Adrenal gland (tissue), 12 donors: Measurements from ENCODE around the gene KIAA1549. TPM values are rescaled to one million over a fixed set of nuclear protein-coding genes. Genes with fewer than 3 reads are reported as not detected.
"Not testable (repeated sequence)": the region's sequence is repeated elsewhere in the genome, so short reads cannot be mapped to it uniquely, and the experiment has no call there.

ENCODE experiments used
- DNase-seq, 7 donors: peaks; one replicate each; pipeline ENCODE4 v3.0.0-alpha.2; 2019 to 2020
- H3K27ac ChIP-seq, 5 donors: fragments of 200-600 bp; sonication (generic) in 4 of 5; 1 replicate in 3 of 5; 2 replicates in 2 of 5; pipeline versions ENCODE4 v1.5.1 to v1.8.0; 2016 to 2020; ENCODE audit warnings: mild to moderate bottlenecking in 1 of 5
- H3K27me3 ChIP-seq: fragments of 200-600 bp; 2 replicates; pipeline ENCODE4 v1.8.0; 2021
- H3K36me3 ChIP-seq, 2 donors: fragments of 200-600 bp; replicated peaks in 1 of 2; 1 replicate in 1 of 2; 2 replicates in 1 of 2; pipeline versions ENCODE4 v1.5.1 to v1.8.0; 2018 to 2022
- H3K4me1 ChIP-seq, 2 donors: fragments of 200-600 bp; replicated peaks in 1 of 2; 1 replicate in 1 of 2; 2 replicates in 1 of 2; pipeline versions ENCODE4 v1.5.1 to v1.8.0; 2018 to 2021
- H3K4me3 ChIP-seq, 4 donors: fragments of 200-600 bp; sonication (generic) in 3 of 4; one replicate each; pipeline ENCODE4 v1.5.1; 2016 to 2018
- H3K9me3 ChIP-seq, 3 donors: fragments of 200-600 bp; sonication (generic) in 1 of 3; replicated peaks in 1 of 3; 1 replicate in 2 of 3; 2 replicates in 1 of 3; pipeline versions ENCODE4 v1.5.1 to v1.8.0; 2016 to 2021
- CTCF ChIP-seq, 6 experiments: fragments of 450-650 bp in 4 of 6; fragments of 200-600 bp in 2 of 6; sonication (generic) in 1 of 6; IDR thresholded peaks; 1 replicate in 5 of 6; 2 replicates in 1 of 6; pipeline versions ENCODE4 v1.5.1 to v1.8.0; 2016 to 2021; ENCODE audit warnings: antibody characterized with exemption in 6 of 6, mild to moderate bottlenecking in 2 of 6, moderate library complexity in 1 of 6
- POLR2A ChIP-seq, 2 donors: fragments of 450-650 bp; IDR thresholded peaks; one replicate each; pipeline ENCODE4 v1.6.1; 2017; ENCODE audit warnings: antibody characterized with exemption in 2 of 2, mild to moderate bottlenecking in 2 of 2, moderate library complexity in 1 of 2
- WGBS, 4 donors: extraction: QIAGEN DNeasy Blood & Tissue Kit in 2 of 4; methylation state at CpG; one replicate each; pipeline versions ENCODE4 v1.1.5 to v1.1.7; 2013 to 2017; 5-methylcytosine and 5-hydroxymethylcytosine counted together
- intact Hi-C, 2 donors: fragments of 100-400 bp; cut with DNase I; formaldehyde crosslinking; loops; one replicate each; pipeline versions ENCODE4 v1.14.1 to v1.15.0; 2022 to 2023
- polyA plus RNA-seq, 3 donors: library from polyadenylated mRNA; stranded (reverse); fragments of 200-250 nt in 2 of 3; fragments of 350-450 nt in 1 of 3; fragmentation: Illumina TruSeq in 1 of 3; extraction: RNeasy Lipid Tissue Mini Kit (QIAGEN cat#74804) in 1 of 3; gene quantifications; one replicate each; pipeline ENCODE4 v1.2.3, GENCODE V29; 2013 to 2014
- total RNA-seq, 9 donors: library from RNA; depleted of rRNA in 4 of 9; stranded (reverse); fragments of >200 nt in 4 of 9; fragments of 120-200 nt in 1 of 9; fragmentation: NEBNext Ultra II Directional in 1 of 9; extraction: Animal tissue kit (Norgen Biotek cat#: 25700) in 1 of 9; gene quantifications; one replicate each; pipeline versions ENCODE4 v1.1.0 to v1.2.4, GENCODE V29; 2013 to 2023
- donor health status: healthy with polysubstance abuse.
- donor health status: Bipolar disorder and iron deficiency.
- donor health status: DM: yes; HTN: yes; CAD: no.
- donor health status: DM: no; HTN: no; CAD: no.
- donor health status: DM: no; HTN: no; CAD: no.
- donor health status: DM: yes; HTN: yes; CAD: no.

The KIAA1549 gene
- total and polyA plus RNA-seq, 12 donors = 1.3 to 7.6 (median 3.7) TPM

- Histone ChIP-seq H3K27me3 (no peaks in the 10 kb centered on the region), H3K9me3 (no peaks in the 10 kb centered on the region), H3K4me3 (no peak overlapping the region), H3K36me3 (no peaks in the 10 kb centered on the region), H3K27ac (no peak overlapping the region), H3K4me1 (no peaks in the 10 kb centered on the region)
- 84 to 91% (median 89%) methylated on average over 11 of the region's 11 CpGs for WGBS, 4 donors
- no peak for DNase-seq
- intact Hi-C loops = no loop called here
- TF ChIP-seq CTCF (IDR thresholded peaks at IDR 0.05) (no peak), POLR2A (IDR thresholded peaks at IDR 0.05) (no peak)
These were observed 38.1 kb downstream of the KIAA1549 start for GRCh38 chr7:138943061-138943460.

GRCh38 chr7:138941545-138941944, 39.6 kb downstream of the KIAA1549 start:
- no peaks in the 10 kb centered on the region for H3K4me1 ChIP-seq
- H3K4me3 ChIP-seq = no peak overlapping the region
- no peaks in the 10 kb centered on the region for H3K36me3 ChIP-seq
- H3K9me3 ChIP-seq = no peaks in the 10 kb centered on the region
- no peak overlapping the region for H3K27ac ChIP-seq
- TF ChIP-seq CTCF (IDR thresholded peaks at IDR 0.05) (no peak), POLR2A (IDR thresholded peaks at IDR 0.05) (no peak)
- DNase-seq = no peak
- WGBS, 4 donors = 82 to 92% (median 86%) methylated on average over 4 of the region's 4 CpGs
- H3K27me3 ChIP-seq = no peaks in the 10 kb centered on the region
- intact Hi-C loops = no loop called here

GRCh38 chr7:138940602-138941001, 40.6 kb downstream of the KIAA1549 start:
- intact Hi-C loops, H3K27me3 ChIP-seq, H3K4me1 ChIP-seq, H3K4me3 ChIP-seq, H3K36me3 ChIP-seq, DNase-seq, H3K9me3 ChIP-seq, H3K27ac ChIP-seq: not testable (repeated sequence)
- 74 to 100% (median 91%) methylated on average over 1 of the region's 1 CpG for WGBS, 4 donors

- intact Hi-C loops = no loop called here
- H3K27me3 ChIP-seq = no peaks in the 10 kb centered on the region
- H3K4me1 ChIP-seq = peaks cover 0 to 10% of the 10 kb centered on the region in 2 donors
- 89 to 95% (median 91%) methylated on average over 7 of the region's 7 CpGs for WGBS, 4 donors
- no peak overlapping the region for H3K4me3 ChIP-seq
- no peaks in the 10 kb centered on the region for H3K9me3 ChIP-seq
- TF ChIP-seq POLR2A (IDR thresholded peaks at IDR 0.05) (no peak), CTCF (IDR thresholded peaks at IDR 0.05) (no peak)
- H3K27ac ChIP-seq = no peak overlapping the region
- H3K36me3 ChIP-seq = no peaks in the 10 kb centered on the region
- peak in 1 of 7 donors; percentile 11 for DNase-seq
These were observed 43.7 kb downstream of the KIAA1549 start for GRCh38 chr7:138937484-138937883.

- Histone ChIP-seq H3K27me3 (no peaks in the 10 kb centered on the region), H3K36me3 (no peaks in the 10 kb centered on the region), H3K27ac (peak overlapping the region in 1 of 5 donors; percentile 62), H3K4me1 (peaks cover 0 to 10% of the 10 kb centered on the region in 2 donors), H3K9me3 (no peaks in the 10 kb centered on the region), H3K4me3 (no peak overlapping the region)
- intact Hi-C loops = no loop called here
- WGBS, 4 donors = 33 to 53% (median 46%) methylated on average over 6 of the region's 6 CpGs
- DNase-seq = peak; percentile 46 to 84 (median 62)
- TF ChIP-seq CTCF (IDR thresholded peaks at IDR 0.05) (no peak), POLR2A (IDR thresholded peaks at IDR 0.05) (no peak)
These were observed 45.7 kb downstream of the KIAA1549 start for GRCh38 chr7:138935465-138936011.
